Adrenal gland (tissue), 12 donors: ENCODE measurements around the gene PPM1D. TPM values are rescaled to one million over a fixed set of nuclear protein-coding genes. Genes with fewer than 3 reads are reported as not detected.

ENCODE experiments used
- DNase-seq, 7 donors: peaks; one replicate each; pipeline ENCODE4 v3.0.0-alpha.2; 2019 to 2020
- H3K27ac ChIP-seq, 5 donors: fragments of 200-600 bp; sonication (generic) in 4 of 5; 1 replicate in 3 of 5; 2 replicates in 2 of 5; pipeline versions ENCODE4 v1.5.1 to v1.8.0; 2016 to 2020; ENCODE audit warnings: mild to moderate bottlenecking in 1 of 5
- H3K27me3 ChIP-seq: fragments of 200-600 bp; 2 replicates; pipeline ENCODE4 v1.8.0; 2021
- H3K36me3 ChIP-seq, 2 donors: fragments of 200-600 bp; replicated peaks in 1 of 2; 1 replicate in 1 of 2; 2 replicates in 1 of 2; pipeline versions ENCODE4 v1.5.1 to v1.8.0; 2018 to 2022
- H3K4me1 ChIP-seq, 2 donors: fragments of 200-600 bp; replicated peaks in 1 of 2; 1 replicate in 1 of 2; 2 replicates in 1 of 2; pipeline versions ENCODE4 v1.5.1 to v1.8.0; 2018 to 2021
- H3K4me3 ChIP-seq, 4 donors: fragments of 200-600 bp; sonication (generic) in 3 of 4; one replicate each; pipeline ENCODE4 v1.5.1; 2016 to 2018
- H3K9me3 ChIP-seq, 3 donors: fragments of 200-600 bp; sonication (generic) in 1 of 3; replicated peaks in 1 of 3; 1 replicate in 2 of 3; 2 replicates in 1 of 3; pipeline versions ENCODE4 v1.5.1 to v1.8.0; 2016 to 2021
- CTCF ChIP-seq, 6 experiments: fragments of 450-650 bp in 4 of 6; fragments of 200-600 bp in 2 of 6; sonication (generic) in 1 of 6; IDR thresholded peaks; 1 replicate in 5 of 6; 2 replicates in 1 of 6; pipeline versions ENCODE4 v1.5.1 to v1.8.0; 2016 to 2021; ENCODE audit warnings: antibody characterized with exemption in 6 of 6, mild to moderate bottlenecking in 2 of 6, moderate library complexity in 1 of 6
- POLR2A ChIP-seq, 2 donors: fragments of 450-650 bp; IDR thresholded peaks; one replicate each; pipeline ENCODE4 v1.6.1; 2017; ENCODE audit warnings: antibody characterized with exemption in 2 of 2, mild to moderate bottlenecking in 2 of 2, moderate library complexity in 1 of 2
- WGBS, 4 donors: extraction: QIAGEN DNeasy Blood & Tissue Kit in 2 of 4; methylation state at CpG; one replicate each; pipeline versions ENCODE4 v1.1.5 to v1.1.7; 2013 to 2017; 5-methylcytosine and 5-hydroxymethylcytosine counted together
- intact Hi-C, 2 donors: fragments of 100-400 bp; cut with DNase I; formaldehyde crosslinking; loops; one replicate each; pipeline versions ENCODE4 v1.14.1 to v1.15.0; 2022 to 2023
- polyA plus RNA-seq, 3 donors: library from polyadenylated mRNA; stranded (reverse); fragments of 200-250 nt in 2 of 3; fragments of 350-450 nt in 1 of 3; fragmentation: Illumina TruSeq in 1 of 3; extraction: RNeasy Lipid Tissue Mini Kit (QIAGEN cat#74804) in 1 of 3; gene quantifications; one replicate each; pipeline ENCODE4 v1.2.3, GENCODE V29; 2013 to 2014
- total RNA-seq, 9 donors: library from RNA; depleted of rRNA in 4 of 9; stranded (reverse); fragments of >200 nt in 4 of 9; fragments of 120-200 nt in 1 of 9; fragmentation: NEBNext Ultra II Directional in 1 of 9; extraction: Animal tissue kit (Norgen Biotek cat#: 25700) in 1 of 9; gene quantifications; one replicate each; pipeline versions ENCODE4 v1.1.0 to v1.2.4, GENCODE V29; 2013 to 2023
- donor health status: healthy with polysubstance abuse.
- donor health status: Bipolar disorder and iron deficiency.
- donor health status: DM: yes; HTN: yes; CAD: no.
- donor health status: DM: no; HTN: no; CAD: no.
- donor health status: DM: no; HTN: no; CAD: no.
- donor health status: DM: yes; HTN: yes; CAD: no.

Gene PPM1D
- total and polyA plus RNA-seq, 12 donors = 3.4 to 16.3 (median 8.8) TPM

GRCh38 chr17:60685437-60685836, 85.4 kb downstream of the PPM1D start:
- H3K4me1 ChIP-seq = no peaks in the 10 kb centered on the region
- WGBS, 4 donors = 95 to 97% (median 96%) methylated on average over 6 to 7 of the region's 7 CpGs
- H3K9me3 ChIP-seq = no peaks in the 10 kb centered on the region
- no peak overlapping the region for H3K27ac ChIP-seq
- H3K27me3 ChIP-seq = no peaks in the 10 kb centered on the region
- intact Hi-C loops = no loop called here
- no peak for DNase-seq
- peaks cover 0 to 30% of the 10 kb centered on the region in 2 donors for H3K36me3 ChIP-seq
- TF ChIP-seq CTCF (IDR thresholded peaks at IDR 0.05) (no peak), POLR2A (IDR thresholded peaks at IDR 0.05) (no peak)
- H3K4me3 ChIP-seq = no peak overlapping the region

- intact Hi-C loops = no loop called here
- no peaks in the 10 kb centered on the region for H3K4me1 ChIP-seq
- H3K4me3 ChIP-seq = no peak overlapping the region
- H3K9me3 ChIP-seq = no peaks in the 10 kb centered on the region
- no peak for TF ChIP-seq CTCF (IDR thresholded peaks at IDR 0.05)
- no peak for TF ChIP-seq POLR2A (IDR thresholded peaks at IDR 0.05)
- no peak for DNase-seq
- peaks cover 0 to 4% of the 10 kb centered on the region in 2 donors for H3K36me3 ChIP-seq
- no peaks in the 10 kb centered on the region for H3K27me3 ChIP-seq
- H3K27ac ChIP-seq = no peak overlapping the region
Observed at GRCh38 chr17:60695960-60696359, 96.0 kb downstream of the PPM1D start.

GRCh38 chr17:60699090-60699489, 99.1 kb downstream of the PPM1D start:
- H3K9me3 ChIP-seq = no peaks in the 10 kb centered on the region
- H3K4me1 ChIP-seq = no peaks in the 10 kb centered on the region
- peaks cover 0 to 4% of the 10 kb centered on the region in 2 donors for H3K36me3 ChIP-seq
- DNase-seq = no peak
- no peaks in the 10 kb centered on the region for H3K27me3 ChIP-seq
- WGBS, 4 donors = 92 to 97% (median 92%) methylated on average over 3 of the region's 3 CpGs
- H3K27ac ChIP-seq = no peak overlapping the region
- TF ChIP-seq POLR2A (IDR thresholded peaks at IDR 0.05) = no peak
- no peak for TF ChIP-seq CTCF (IDR thresholded peaks at IDR 0.05)
- intact Hi-C loops = no loop called here
- H3K4me3 ChIP-seq = no peak overlapping the region

DNA sequence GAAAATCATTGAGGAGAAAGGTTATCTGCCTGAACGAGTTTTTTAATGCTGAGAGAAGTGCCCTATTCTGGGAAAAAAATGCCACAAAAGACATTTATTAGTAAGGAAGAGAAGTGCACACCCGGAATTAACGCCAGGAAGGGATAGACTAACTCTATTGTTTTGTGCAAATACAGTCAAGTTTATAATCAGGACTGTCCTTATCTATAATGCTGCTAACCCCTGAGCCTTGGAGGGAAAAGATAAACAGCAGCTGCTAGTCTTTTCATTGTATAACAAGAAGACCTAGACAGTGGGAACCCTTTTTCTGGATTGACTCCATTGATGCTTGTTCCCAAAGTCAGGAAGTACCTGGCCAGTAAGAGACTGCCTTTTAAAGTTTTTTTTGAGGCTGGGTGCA, 104.2 kb downstream of the PPM1D start:
- no peak for DNase-seq
- intact Hi-C loops = no loop called here
- Histone ChIP-seq H3K4me1 (no peaks in the 10 kb centered on the region), H3K27me3 (no peaks in the 10 kb centered on the region), H3K36me3 (peaks cover 0 to under 1% of the 10 kb centered on the region in 2 donors), H3K27ac (no peak overlapping the region), H3K4me3 (no peak overlapping the region), H3K9me3 (no peaks in the 10 kb centered on the region)
- TF ChIP-seq POLR2A (IDR thresholded peaks at IDR 0.05) = no peak
- no peak for TF ChIP-seq CTCF (IDR thresholded peaks at IDR 0.05)
- WGBS, 4 donors = 62 to 78% (median 72%) methylated on average over 3 of the region's 3 CpGs
